ENCODE measurements around the gene ETS2.

The ETS2 gene

GRCh38 chr21:38790961-38791360 lies 14.8 kb upstream of the ETS2 start:
- Mint-ChIP-seq H3K27me3 (peaks cover 42% of the 10 kb centered on the region), H3K36me3 (no peaks in the 10 kb centered on the region), H3K4me1 (peaks cover 12% of the 10 kb centered on the region), H3K4me3 (no peak overlapping the region), H3K9me3 (no peaks in the 10 kb centered on the region), H3K27ac (no peak overlapping the region)
- no peak for ATAC-seq

DNA sequence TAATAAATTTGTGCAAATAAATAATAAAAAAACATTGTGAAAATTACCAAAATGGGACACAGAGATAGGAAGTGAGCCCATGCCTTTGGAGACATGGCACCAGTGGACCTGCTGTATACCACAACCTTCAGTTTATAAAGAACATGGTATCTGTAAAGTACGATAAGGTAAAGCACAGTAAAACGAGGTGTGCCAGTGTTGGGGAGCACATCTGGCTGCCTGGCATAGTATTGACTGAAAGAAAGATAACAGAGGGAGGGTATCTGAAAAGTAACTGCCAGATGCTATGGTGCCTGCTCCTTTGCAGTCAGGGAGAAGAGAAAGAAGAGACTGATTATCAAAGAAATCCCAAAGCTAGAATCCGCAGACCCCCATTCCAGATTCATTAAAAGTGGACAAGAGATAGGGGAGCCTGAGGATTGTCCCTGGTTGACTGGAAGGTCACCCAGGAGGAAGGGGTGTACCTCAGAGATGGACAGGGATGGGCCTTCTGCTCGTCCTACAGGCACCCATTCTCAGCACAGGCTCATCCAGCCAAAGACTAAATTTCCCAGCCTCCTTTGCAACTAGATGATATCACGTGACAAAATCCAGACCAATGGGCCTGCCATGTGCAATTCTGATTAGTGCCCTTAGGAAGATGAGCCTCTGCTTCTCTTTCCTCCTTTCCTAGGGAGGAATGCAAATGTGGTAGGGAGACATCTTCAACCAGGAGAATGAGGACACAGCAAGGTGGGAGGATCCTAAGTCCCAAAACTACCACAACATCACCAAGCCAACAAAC lies 12.9 kb upstream of the ETS2 start:
- H3K27me3 Mint-ChIP-seq = peaks cover 52% of the 10 kb centered on the region
- no peak overlapping the region for H3K4me3 Mint-ChIP-seq
- no peak for ATAC-seq
- H3K27ac Mint-ChIP-seq = no peak overlapping the region
- H3K9me3 Mint-ChIP-seq = no peaks in the 10 kb centered on the region
- H3K36me3 Mint-ChIP-seq = no peaks in the 10 kb centered on the region
- H3K4me1 Mint-ChIP-seq = peaks cover 8% of the 10 kb centered on the region

- Mint-ChIP-seq H3K36me3 (no peaks in the 10 kb centered on the region), H3K4me1 (peaks cover 5% of the 10 kb centered on the region), H3K27me3 (peaks cover 51% of the 10 kb centered on the region), H3K4me3 (no peak overlapping the region), H3K9me3 (no peaks in the 10 kb centered on the region), H3K27ac (no peak overlapping the region)
- ATAC-seq = no peak
These were observed 11.6 kb upstream of the ETS2 start for GRCh38 chr21:38793926-38794713.

- H3K4me1 Mint-ChIP-seq = peaks cover 5% of the 10 kb centered on the region
- no peak for ATAC-seq
- peaks cover 55% of the 10 kb centered on the region for H3K27me3 Mint-ChIP-seq
These were observed 10.8 kb upstream of the ETS2 start for GRCh38 chr21:38794978-38795377.

GRCh38 chr21:38795475-38795874 lies 10.3 kb upstream of the ETS2 start:
- H3K27me3 Mint-ChIP-seq = peaks cover 60% of the 10 kb centered on the region
- peaks cover 5% of the 10 kb centered on the region for H3K4me1 Mint-ChIP-seq
- no peak overlapping the region for H3K27ac Mint-ChIP-seq
- no peaks in the 10 kb centered on the region for H3K36me3 Mint-ChIP-seq
- H3K9me3 Mint-ChIP-seq = no peaks in the 10 kb centered on the region
- no peak for ATAC-seq
- no peak overlapping the region for H3K4me3 Mint-ChIP-seq

More at GRCh38 chr21:38794978-38795377, 10.8 kb upstream of the ETS2 start:
- H3K9me3 Mint-ChIP-seq = no peaks in the 10 kb centered on the region
- H3K27ac Mint-ChIP-seq = no peak overlapping the region
- H3K4me3 Mint-ChIP-seq = no peak overlapping the region
- H3K36me3 Mint-ChIP-seq = no peaks in the 10 kb centered on the region

GRCh38 chr21:38796424-38796823 lies 9.3 kb upstream of the ETS2 start:
- ATAC-seq = no peak
- H3K9me3 Mint-ChIP-seq = no peaks in the 10 kb centered on the region

DNA sequence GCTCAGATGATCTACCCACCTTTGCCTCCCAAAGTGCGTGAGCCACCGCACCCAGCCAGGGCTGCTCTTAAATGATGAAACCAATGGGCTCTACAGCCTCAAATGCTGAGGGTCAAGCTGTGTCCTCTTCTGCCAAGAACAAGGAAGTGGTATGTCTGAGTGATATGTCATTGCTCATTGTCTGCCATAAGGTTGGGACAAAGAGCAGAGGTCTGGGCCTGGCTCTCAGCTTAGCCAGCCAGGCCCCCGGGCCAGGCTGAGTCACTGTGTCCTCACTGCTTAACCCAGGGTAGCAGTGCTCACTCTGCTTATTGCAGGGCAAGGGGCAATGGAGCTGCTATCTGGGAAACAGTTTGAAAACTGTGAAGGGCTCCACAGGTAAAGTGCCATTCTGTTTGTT lies 8.3 kb upstream of the ETS2 start:
- H3K27me3 Mint-ChIP-seq = peaks cover 67% of the 10 kb centered on the region
- no peak overlapping the region for H3K27ac Mint-ChIP-seq
- ATAC-seq = no peak
- H3K4me1 Mint-ChIP-seq = peaks cover 5% of the 10 kb centered on the region
- no peaks in the 10 kb centered on the region for H3K36me3 Mint-ChIP-seq
- H3K9me3 Mint-ChIP-seq = no peaks in the 10 kb centered on the region
- H3K4me3 Mint-ChIP-seq = no peak overlapping the region

More at GRCh38 chr21:38796424-38796823, 9.3 kb upstream of the ETS2 start:
- H3K27me3 Mint-ChIP-seq = peaks cover 59% of the 10 kb centered on the region
- H3K4me3 Mint-ChIP-seq = no peak overlapping the region
- H3K27ac Mint-ChIP-seq = no peak overlapping the region
- peaks cover 5% of the 10 kb centered on the region for H3K4me1 Mint-ChIP-seq
- no peaks in the 10 kb centered on the region for H3K36me3 Mint-ChIP-seq

GRCh38 chr21:38798081-38798480 lies 7.6 kb upstream of the ETS2 start:
- Mint-ChIP-seq H3K27ac (no peak overlapping the region), H3K27me3 (peaks cover 73% of the 10 kb centered on the region)

DNA sequence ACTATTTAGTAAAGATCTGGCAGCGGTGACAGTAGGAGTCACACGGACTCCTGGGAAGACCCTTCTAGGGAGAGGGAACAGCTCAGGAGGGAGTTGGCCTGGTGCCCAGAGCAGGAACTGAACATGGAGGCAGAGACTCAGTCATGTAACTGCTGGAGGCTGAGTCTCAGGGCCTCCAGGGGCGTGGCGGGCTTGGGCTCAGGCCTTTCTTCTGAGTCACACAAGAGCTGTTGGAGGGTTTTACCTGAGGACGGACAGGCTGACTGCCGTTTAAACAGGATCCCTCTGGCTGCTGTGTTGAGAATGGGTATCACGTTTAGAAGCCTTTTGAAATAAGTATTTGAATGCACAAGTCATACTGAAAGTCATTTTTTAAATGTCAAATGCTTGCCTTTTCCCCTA lies 7.2 kb upstream of the ETS2 start:
- no peaks in the 10 kb centered on the region for H3K36me3 Mint-ChIP-seq
- H3K9me3 Mint-ChIP-seq = no peaks in the 10 kb centered on the region
- H3K4me3 Mint-ChIP-seq = no peak overlapping the region
- H3K27ac Mint-ChIP-seq = no peak overlapping the region
- H3K4me1 Mint-ChIP-seq = peaks cover 5% of the 10 kb centered on the region
- ATAC-seq = peak; percentile 67
- H3K27me3 Mint-ChIP-seq = peaks cover 77% of the 10 kb centered on the region

More at GRCh38 chr21:38798081-38798480, 7.6 kb upstream of the ETS2 start:
- H3K4me3 Mint-ChIP-seq = no peak overlapping the region
- no peak for ATAC-seq
- H3K9me3 Mint-ChIP-seq = no peaks in the 10 kb centered on the region
- peaks cover 5% of the 10 kb centered on the region for H3K4me1 Mint-ChIP-seq
- no peaks in the 10 kb centered on the region for H3K36me3 Mint-ChIP-seq

- Mint-ChIP-seq H3K27ac (no peak overlapping the region), H3K9me3 (no peaks in the 10 kb centered on the region), H3K27me3 (peaks cover 80% of the 10 kb centered on the region), H3K4me1 (no peaks in the 10 kb centered on the region), H3K36me3 (no peaks in the 10 kb centered on the region), H3K4me3 (no peak overlapping the region)
- ATAC-seq = no peak
These were observed 5.5 kb upstream of the ETS2 start for GRCh38 chr21:38800046-38800758.

GRCh38 chr21:38800924-38801744 lies 4.6 kb upstream of the ETS2 start:
- Mint-ChIP-seq H3K4me3 (no peak overlapping the region), H3K27me3 (peaks cover 72% of the 10 kb centered on the region), H3K27ac (no peak overlapping the region), H3K9me3 (no peaks in the 10 kb centered on the region), H3K4me1 (peaks cover under 1% of the 10 kb centered on the region), H3K36me3 (no peaks in the 10 kb centered on the region)
- ATAC-seq = no peak

GRCh38 chr21:38802050-38803026 lies 3.4 kb upstream of the ETS2 start:
- ATAC-seq = no peak
- Mint-ChIP-seq H3K36me3 (no peaks in the 10 kb centered on the region), H3K9me3 (no peaks in the 10 kb centered on the region), H3K27ac (no peak overlapping the region), H3K4me3 (no peak overlapping the region), H3K27me3 (peaks cover 61% of the 10 kb centered on the region), H3K4me1 (peaks cover 9% of the 10 kb centered on the region)

DNA sequence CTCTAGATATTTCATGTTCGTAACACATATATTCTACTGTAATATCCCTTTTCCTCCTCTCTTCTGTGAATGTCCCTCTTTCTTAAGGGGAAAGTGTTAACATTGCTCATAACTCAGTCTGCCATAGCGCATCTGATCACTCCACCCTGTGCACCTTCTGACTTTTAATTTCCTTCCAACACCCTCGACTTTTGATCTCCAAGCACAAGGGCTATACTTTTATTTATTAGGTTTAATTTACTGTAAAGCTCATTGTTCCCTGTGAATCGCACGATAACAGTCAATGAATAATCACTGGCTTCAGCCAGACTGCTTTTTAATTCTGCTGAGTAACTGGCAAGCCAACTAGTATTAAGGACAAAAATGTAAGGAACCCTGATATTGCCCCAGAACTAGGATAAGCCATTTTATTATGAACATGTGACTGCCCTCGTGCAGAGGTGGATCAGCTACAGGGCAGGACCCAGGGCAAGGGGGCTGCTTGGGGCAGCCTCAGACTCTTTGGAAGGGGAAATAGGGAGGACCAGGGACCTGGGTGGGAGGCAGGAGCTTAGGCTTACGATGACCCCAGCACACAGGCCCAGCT lies 2.6 kb upstream of the ETS2 start:
- H3K27me3 Mint-ChIP-seq = peaks cover 53% of the 10 kb centered on the region
- H3K4me1 Mint-ChIP-seq = peaks cover 9% of the 10 kb centered on the region
- H3K4me3 Mint-ChIP-seq = no peak overlapping the region
- H3K36me3 Mint-ChIP-seq = no peaks in the 10 kb centered on the region
- no peaks in the 10 kb centered on the region for H3K9me3 Mint-ChIP-seq
- no peak overlapping the region for H3K27ac Mint-ChIP-seq
- no peak for ATAC-seq

Measured in stimulated activated memory B cell treated with anti-CD40 and anti-IgM and Interleukin-4, amounts not matched to agents 10 μg/mL and 1 μg/mL and 100 μg/mL, for 72 hours (primary cell).